OCI-LY3 (cell line): Measurements from ENCODE around the gene HID1.

Experiments
- H2AFZ ChIP-seq: fragments of 200-600, 300-600 bp; shearing (Covaris generic); 2 replicates; pipeline ENCODE4 v1.6.0; 2014; ENCODE audit warnings: antibody characterized with exemption, low read depth, low read length
- H3K27ac ChIP-seq: fragments of 200-600, 300-600 bp; sonication (generic); 2 replicates; pipeline ENCODE4 v1.5.1; 2014; ENCODE audit warnings: mild to moderate bottlenecking, low read length, moderate library complexity, mixed read lengths
- H3K27me3 ChIP-seq: fragments of 200-600, 300-600 bp; sonication (generic); 2 replicates; pipeline ENCODE4 v1.6.1; 2014; ENCODE audit warnings: low read depth, low read length, mixed read lengths
- H3K36me3 ChIP-seq: fragments of 200-600, 300-600 bp; sonication (generic); replicated peaks from 2 replicates; pipeline ENCODE3; 2014; ENCODE audit warnings: low read depth, low read length, mixed read lengths
- H3K4me1 ChIP-seq: fragments of 300-600, 200-600 bp; sonication (generic); 2 replicates; pipeline ENCODE4 v1.6.1; 2014; ENCODE audit warnings: low read length, mixed read lengths
- H3K4me2 ChIP-seq: fragments of 200-600, 300-600 bp; sonication (generic); 2 replicates; pipeline ENCODE4 v1.6.1; 2014; ENCODE audit warnings: low read length, mixed read lengths
- H3K4me3 ChIP-seq: fragments of 300-600, 200-600 bp; sonication (generic); 2 replicates; pipeline ENCODE4 v1.5.1; 2014; ENCODE audit warnings: antibody characterized with exemption, mild to moderate bottlenecking, low read length, moderate library complexity
- H3K79me2 ChIP-seq: fragments of 300-600, 200-600 bp; shearing (Covaris generic); 2 replicates; pipeline ENCODE4 v1.6.1; 2014; ENCODE audit warnings: mild to moderate bottlenecking, low read length, mixed read lengths
- H3K9ac ChIP-seq: fragments of 300-600, 200-600 bp; shearing (Covaris generic); 2 replicates; pipeline ENCODE4 v1.6.0; 2014; ENCODE audit warnings: mild to moderate bottlenecking, low read length, moderate library complexity
- H3K9me3 ChIP-seq: fragments of 200-600, 300-600 bp; shearing (Covaris generic); 2 replicates; pipeline ENCODE4 v1.6.1; 2014; ENCODE audit warnings: low read length, mixed read lengths; ENCODE audit not compliant: insufficient read depth
- H4K20me1 ChIP-seq: fragments of 200-600, 300-600 bp; sonication (generic); 2 replicates; pipeline ENCODE4 v1.6.1; 2016; ENCODE audit warnings: low read length, mixed read lengths; ENCODE audit not compliant: insufficient read depth
- CTCF ChIP-seq: fragments of 200-600, 300-600 bp; sonication (generic); IDR thresholded peaks from 2 replicates; pipeline ENCODE4 v1.5.1; 2014; ENCODE audit warnings: antibody characterized with exemption, low read length, low read depth
- EZH2phosphoT487 ChIP-seq: fragments of 200-600 bp; shearing (Covaris generic); IDR thresholded peaks from 2 replicates; pipeline ENCODE4 v1.6.1; 2018; ENCODE audit warnings: antibody characterized with exemption, mixed run types, low read depth

Gene HID1

GRCh38 chr17:74954665-74955421 is 17.7 kb downstream of the HID1 start:
- Histone ChIP-seq H3K27me3 (no peaks in the 10 kb centered on the region), H3K9me3 (no peaks in the 10 kb centered on the region), H3K4me2 (no peak overlapping the region), H3K9ac (no peak overlapping the region), H3K4me1 (peaks cover 6% of the 10 kb centered on the region; the same call in 1 of the 2 replicates), H3K27ac (no peak overlapping the region), H4K20me1 (no peaks in the 10 kb centered on the region), H2AFZ (no peak overlapping the region), H3K79me2 (no peaks in the 10 kb centered on the region), H3K4me3 (no peak overlapping the region), H3K36me3 (no peaks in the 10 kb centered on the region)
- TF ChIP-seq CTCF = no peak
- no peak for TF ChIP-seq EZH2phosphoT487

- H3K4me1 ChIP-seq = peaks cover 6% of the 10 kb centered on the region; the same call in 1 of the 2 replicates
- no peak overlapping the region for H3K9ac ChIP-seq
- no peak overlapping the region for H3K4me2 ChIP-seq
These were observed 18.4 kb downstream of the HID1 start for GRCh38 chr17:74954115-74954514.

GRCh38 chr17:74953134-74953687 is 19.3 kb downstream of the HID1 start:
- no peak overlapping the region for H2AFZ ChIP-seq
- H3K36me3 ChIP-seq = no peaks in the 10 kb centered on the region
- no peak overlapping the region for H3K4me3 ChIP-seq
- H3K4me2 ChIP-seq = no peak overlapping the region
- no peaks in the 10 kb centered on the region for H3K27me3 ChIP-seq
- H3K9me3 ChIP-seq = no peaks in the 10 kb centered on the region
- no peaks in the 10 kb centered on the region for H4K20me1 ChIP-seq
- H3K79me2 ChIP-seq = no peaks in the 10 kb centered on the region
- peaks cover 6% of the 10 kb centered on the region; the same call in 1 of the 2 replicates for H3K4me1 ChIP-seq
- no peak overlapping the region for H3K27ac ChIP-seq
- H3K9ac ChIP-seq = no peak overlapping the region
- TF ChIP-seq CTCF (no peak), EZH2phosphoT487 (no peak)

More at GRCh38 chr17:74954115-74954514, 18.4 kb downstream of the HID1 start:
- no peaks in the 10 kb centered on the region for H3K36me3 ChIP-seq
- no peak overlapping the region for H3K27ac ChIP-seq
- no peak for TF ChIP-seq CTCF
- no peaks in the 10 kb centered on the region for H3K9me3 ChIP-seq
- no peaks in the 10 kb centered on the region for H4K20me1 ChIP-seq
- H2AFZ ChIP-seq = no peak overlapping the region
- no peak overlapping the region for H3K4me3 ChIP-seq
- H3K79me2 ChIP-seq = no peaks in the 10 kb centered on the region
- H3K27me3 ChIP-seq = no peaks in the 10 kb centered on the region

- Histone ChIP-seq H3K4me3 (no peak overlapping the region), H3K9me3 (no peaks in the 10 kb centered on the region), H3K4me1 (0 out of 2 replicates have a peak, but pooled peaks cover 3% of the 10 kb centered on the region), H3K9ac (no peak overlapping the region), H4K20me1 (no peaks in the 10 kb centered on the region), H3K36me3 (no peaks in the 10 kb centered on the region), H3K79me2 (no peaks in the 10 kb centered on the region), H2AFZ (no peak overlapping the region), H3K4me2 (no peak overlapping the region), H3K27me3 (no peaks in the 10 kb centered on the region), H3K27ac (no peak overlapping the region)
- TF ChIP-seq CTCF (no peak), EZH2phosphoT487 (no peak)
These were observed 20.0 kb downstream of the HID1 start for GRCh38 chr17:74952431-74953133.
